HG03460 (cell line): ENCODE data around the gene NRDE2.
A peak's percentile ranks its signal among the peaks of the same experiment; 100 is the strongest.
"Not testable (repeated sequence)": the region's sequence is repeated elsewhere in the genome, so short reads cannot be mapped to it uniquely, and the experiment has no call there.

ENCODE experiments used
- ATAC-seq: cut with Tn5 transposase; IDR thresholded peaks from one replicate; pipeline ENCODE4 v1.9.1; 2021; ENCODE audit not compliant: unreplicated experiment

NRDE2 gene

DNA sequence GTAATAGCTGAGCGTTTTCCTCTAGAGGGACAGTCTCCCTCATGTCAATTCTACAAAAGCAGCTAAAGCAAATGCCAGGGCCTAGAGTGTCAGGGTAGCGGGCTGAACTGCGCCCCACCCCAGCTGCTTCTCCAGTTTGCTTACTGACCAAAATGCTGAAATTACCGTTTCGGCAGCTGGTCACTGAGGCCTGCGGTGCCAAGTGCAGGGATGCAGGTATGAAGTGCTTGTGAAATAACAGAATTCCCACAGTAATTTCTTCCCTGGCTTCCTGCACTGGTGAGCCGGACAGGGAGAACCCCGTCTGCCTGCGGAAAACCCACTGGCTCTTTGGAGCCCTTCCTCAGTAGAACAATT lies 56.3 kb downstream of the NRDE2 start:
- ATAC-seq, result no peak

DNA sequence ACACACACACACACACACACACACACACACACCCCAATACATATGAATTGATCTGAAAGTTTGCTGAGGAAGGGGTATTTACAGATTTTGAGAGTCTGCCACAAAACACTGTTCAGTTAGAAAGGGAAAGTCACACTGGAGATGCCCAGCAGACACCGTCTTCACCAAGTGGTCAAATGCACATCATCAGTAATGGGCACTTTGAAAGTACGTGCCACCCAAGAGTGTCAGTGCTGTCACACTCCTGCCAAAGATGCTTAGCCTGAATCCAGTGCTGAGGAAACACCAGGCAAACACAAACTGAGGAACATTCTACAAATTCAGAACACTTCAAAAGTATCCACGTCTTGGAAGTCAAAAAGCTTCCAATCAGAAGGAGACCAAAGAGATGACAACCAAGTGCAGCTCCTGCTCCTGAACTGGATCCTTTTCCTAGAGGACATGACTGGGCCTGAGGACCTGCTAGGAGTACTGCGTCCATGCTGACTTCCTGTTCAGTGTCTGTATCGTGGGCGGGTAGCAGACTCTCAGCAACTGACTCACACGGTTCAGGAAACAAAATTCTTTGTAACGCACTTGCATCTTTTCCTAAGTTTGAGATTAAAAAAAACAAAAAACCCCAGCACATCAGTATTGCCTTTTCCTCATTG lies 56.8 kb downstream of the NRDE2 start:
- ATAC-seq, result no peak

DNA sequence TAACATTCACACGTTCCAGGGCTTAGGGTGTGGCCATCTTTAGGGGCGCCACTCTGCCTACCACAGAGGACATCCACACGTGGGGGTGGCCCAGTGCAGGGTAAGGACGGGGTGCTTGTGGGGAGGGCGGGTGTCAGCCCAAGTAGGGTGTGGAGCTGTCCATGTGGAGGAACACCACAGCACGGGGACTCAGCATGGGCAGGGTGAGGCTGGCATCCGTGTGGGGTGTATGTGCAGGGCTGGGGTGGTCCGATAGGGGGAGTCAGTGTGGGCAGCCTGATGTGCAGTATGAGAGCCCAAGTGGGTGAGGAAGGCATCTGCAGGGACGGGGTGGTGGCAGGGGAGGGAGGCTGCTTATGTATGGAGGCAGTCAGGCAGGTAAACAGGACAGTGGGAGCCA lies 57.7 kb downstream of the NRDE2 start:
- no peak for ATAC-seq

DNA sequence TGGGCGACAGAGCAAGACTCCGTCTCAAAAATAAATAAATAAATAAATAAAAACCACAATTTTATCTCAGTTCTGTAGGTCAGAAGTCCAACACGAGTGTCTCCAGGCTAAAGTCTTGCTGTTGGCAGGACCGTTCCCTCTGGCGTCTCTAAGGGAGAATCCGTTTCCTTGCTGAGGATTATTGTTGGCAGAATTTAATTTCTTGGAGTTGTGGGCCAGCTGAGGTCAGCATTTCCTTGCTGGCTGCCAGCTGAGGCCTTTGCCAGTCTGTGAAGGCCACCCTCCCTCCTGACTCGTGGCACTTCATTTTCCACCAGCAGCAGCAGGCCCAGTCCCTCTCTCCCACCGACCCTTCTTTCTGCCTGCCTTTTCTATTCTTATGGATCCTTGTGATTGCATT lies 58.2 kb downstream of the NRDE2 start:
- ATAC-seq, result no peak

DNA sequence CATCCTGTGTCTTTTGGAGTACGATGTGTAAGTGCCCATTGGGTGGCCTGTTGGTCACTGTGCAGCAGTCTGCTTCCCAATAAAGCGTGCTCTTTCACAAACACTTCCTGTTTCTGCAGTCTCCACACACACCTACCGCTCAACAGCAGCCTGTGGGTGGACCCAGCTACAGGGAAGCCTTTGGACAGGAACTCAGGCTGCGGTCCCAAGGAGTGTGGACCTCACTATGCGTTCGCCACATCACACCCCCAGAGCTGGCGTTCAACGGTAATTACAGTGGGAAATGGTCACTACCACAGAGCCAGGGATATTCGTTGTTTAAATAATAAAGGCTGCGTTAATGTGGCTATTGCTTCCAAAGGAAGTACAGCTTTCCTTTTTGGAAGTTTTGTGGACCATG lies 59.2 kb downstream of the NRDE2 start:
- ATAC-seq, result no peak

DNA sequence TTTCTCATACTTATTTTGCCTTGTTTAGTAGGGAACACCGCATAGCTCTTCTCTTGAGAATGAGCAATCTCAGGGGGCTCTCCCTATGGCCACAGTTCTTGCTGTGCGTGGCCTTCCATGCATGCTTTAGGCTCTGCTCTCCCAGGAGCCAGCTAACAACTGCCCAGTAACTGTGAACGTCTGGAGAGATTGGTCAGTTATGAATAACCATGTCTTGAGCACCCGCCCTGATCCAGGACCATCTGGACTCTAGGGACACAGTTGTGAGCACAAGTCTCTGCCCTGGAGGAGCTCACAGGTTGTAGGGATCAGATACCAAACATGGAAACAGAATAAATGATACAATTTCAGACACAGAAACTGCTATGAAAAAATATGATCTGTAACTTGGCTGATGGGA lies 63.3 kb downstream of the NRDE2 start:
- no peak for ATAC-seq

DNA sequence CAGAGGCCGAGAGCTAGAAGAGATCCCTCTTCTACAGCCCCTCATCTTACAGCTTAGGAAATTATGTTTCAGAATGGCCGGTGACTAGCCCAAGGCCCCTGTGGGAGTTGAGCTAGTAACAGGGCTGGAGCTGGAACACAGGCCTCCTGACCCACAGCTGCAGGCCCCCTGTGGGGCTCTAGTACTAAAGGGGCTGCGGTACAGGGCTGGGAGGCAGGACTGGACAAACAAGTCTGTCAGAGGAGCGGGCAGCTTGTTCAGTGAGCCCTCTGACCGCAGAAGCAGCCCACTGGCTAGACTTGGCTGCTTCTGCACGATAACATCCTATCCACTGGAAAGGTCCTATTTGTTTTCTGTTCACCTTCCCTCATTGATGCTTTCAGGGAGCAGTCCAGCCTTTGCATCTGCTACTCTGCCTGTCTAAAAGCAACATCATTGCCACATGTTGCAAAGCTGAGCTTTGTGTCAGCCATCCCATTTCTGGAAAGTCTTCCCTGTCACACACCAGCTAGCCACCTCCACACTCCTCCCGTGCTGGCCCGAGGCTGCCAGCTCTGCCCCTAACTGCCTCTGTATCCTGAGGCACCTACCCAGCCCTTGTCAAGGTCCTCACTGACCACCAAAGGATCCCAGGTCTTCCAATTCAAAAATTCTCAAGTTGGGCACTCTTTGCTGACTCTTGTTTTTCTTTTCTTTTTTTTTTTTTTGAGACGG lies 65.1 kb downstream of the NRDE2 start:
- no peak for ATAC-seq

DNA sequence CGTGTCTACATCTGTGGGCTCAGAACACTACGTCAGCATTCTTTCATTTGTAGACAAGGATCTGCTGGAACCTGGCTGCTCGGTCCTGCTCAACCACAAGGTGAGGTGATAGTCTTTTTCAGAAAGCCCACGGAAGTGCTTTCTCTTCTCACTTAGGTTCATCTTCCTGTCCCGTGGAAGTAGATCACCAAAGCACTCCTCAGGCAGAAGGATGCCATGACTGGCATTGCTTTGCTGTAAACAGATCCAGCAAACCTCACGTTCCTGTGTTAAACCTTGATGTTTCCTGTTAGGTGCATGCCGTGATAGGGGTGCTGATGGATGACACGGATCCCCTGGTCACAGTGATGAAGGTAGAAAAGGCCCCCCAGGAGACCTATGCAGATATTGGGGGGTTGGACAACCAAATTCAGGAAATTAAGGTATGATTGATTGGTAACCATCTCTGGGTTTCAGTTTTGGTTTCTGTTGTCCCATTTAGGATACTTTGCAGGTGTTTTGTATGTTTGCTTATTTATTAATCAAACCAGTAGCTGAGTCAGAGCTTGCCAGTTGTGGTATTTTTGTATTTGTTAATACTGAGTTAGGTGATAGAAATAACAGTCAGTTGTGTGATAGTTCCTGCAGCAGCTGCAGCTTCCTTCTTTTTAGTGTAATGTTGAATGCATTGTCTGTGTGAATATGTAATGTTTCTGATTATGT lies 67.8 kb downstream of the NRDE2 start:
- peak; percentile 97 for ATAC-seq

DNA sequence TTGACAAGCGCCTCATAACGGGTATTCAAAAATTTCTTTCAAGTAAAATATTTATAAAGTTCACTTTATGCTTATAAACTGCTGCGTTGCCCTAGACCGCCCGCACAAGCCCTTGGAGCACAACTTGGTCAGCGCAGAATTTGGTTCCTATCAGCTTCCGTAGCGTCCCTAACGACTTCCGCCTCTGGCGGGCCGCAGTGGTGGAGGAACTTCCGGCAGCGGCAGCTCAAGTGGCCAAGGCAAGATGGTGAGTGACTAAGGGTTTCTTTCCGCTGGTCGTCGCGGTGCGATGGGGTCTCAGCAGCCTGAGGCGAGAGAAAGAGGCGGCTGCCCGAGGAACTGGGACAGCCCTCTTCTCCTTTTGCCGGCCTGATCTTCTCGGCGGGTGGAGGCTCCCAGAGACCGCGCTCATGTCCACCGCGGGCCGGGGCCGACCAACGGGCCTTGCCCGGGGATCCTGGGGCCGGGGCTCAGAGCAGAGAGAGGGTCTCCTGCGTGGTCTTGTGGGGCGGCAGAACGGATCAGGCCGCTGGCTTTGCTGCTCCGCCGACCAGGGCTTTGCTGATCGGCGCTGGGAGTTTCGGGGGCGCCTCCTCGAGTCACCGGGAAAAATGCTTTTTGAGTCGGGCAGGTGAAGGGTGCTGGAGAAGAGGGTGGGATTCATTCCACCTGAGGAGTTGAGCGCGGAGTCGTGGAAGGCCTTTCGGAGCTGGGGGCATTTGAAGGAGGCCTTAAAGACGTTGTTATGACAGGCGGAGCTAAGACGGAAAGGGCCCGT lies 75.2 kb downstream of the NRDE2 start, which contains the start of gene PSMC1:
PSMC1 (plus strand) TSS at position 200 of the 778 bp plus-strand sequence; CDS start at position 245, 45 bp downstream.
- ATAC-seq, result peak; percentile 94

DNA sequence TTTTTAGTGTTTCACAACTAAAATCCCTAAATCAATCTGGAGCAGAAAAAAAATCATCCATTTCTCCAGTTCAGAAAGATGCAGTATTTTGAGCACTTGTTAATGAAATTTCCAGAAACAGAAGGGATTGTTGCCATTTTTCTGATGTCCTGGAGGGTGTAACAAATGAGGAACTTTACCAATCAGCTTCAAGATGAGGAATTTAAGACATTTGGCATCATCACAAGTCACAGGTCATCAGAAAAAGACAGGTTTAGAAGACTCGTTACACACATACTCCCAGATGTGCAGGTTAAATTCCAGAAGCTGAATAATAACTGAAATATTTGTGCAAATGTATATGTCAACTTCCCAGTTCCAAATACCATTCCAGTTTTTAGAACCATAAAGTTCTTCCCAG lies 75.9 kb downstream of the NRDE2 start:
- ATAC-seq, result no peak

DNA sequence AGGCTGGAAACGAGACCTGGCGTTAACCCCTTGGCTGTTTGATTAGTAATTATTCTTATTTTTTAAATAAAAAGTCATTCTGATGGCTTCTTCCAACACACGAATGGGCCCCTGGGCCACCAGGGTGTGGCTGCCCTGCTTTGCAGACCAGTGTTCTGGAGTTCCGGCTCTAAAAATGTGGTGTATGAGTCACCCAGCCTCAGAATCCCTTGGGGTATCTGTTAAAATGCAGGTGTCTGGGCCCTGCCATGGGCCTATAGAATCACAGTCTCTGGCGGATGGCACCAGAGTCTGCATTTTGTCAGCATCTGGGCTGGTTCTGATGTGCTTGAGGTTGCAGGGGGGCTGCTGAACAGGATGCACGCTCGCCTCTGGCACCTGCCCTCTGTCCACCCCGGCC lies 77.9 kb downstream of the NRDE2 start:
- no peak for ATAC-seq

DNA sequence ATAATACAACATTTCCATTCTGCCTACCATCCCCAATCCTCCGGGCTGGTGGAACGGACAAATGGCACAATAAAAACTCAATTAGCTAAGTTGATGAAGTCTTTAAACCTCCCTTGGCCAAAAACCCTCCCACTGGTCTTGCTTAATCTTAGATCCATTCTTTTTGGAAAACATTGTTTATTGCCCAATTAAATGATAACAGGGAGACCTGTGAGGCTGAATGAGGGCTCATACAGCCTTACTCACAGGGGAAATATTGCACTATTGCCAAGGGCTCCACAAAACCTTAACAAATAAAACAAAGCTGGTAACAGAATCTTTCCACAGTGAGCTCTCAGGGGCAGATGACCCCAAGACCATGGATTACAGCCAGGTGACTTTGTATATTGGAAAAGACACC lies 83.1 kb downstream of the NRDE2 start:
- ATAC-seq, result no peak

DNA sequence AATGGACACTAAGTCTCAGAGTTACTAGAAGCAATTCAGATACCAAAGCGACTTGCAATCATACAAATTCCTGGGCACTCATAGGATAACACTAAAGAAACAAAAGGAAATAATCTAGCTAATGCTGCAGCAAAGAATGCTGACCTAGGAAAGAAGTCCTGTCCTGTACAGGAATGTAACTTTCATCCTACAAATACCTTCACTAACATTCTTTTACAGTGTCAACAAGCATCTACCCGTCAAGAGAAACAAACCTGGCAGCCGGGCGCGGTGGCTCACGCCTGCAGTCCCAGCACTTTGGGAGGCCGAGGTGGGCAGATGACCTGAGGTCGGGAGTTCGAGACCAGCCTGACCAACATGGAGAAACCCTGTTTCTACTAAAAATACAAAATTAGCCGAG lies 84.3 kb downstream of the NRDE2 start:
- not testable (repeated sequence) for ATAC-seq

DNA sequence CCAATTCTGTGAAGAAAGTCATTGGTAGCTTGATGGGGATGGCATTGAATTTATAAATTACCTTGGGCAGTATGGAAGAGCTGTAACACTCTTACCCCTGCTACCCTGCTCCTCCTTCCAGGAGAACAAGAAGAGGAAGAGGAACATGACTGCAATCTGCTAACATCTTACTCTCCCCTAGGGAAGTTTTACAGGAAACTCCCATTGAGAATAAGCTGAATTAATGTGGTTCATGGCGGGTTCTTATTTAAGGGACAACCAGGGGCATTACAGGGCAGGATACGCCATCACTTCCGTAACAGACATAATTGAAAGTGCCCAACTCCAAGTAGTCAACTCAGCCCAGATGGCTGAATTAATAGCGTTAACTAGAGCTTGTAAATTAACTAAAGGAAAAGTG lies 84.8 kb downstream of the NRDE2 start:
- ATAC-seq, result no peak

DNA sequence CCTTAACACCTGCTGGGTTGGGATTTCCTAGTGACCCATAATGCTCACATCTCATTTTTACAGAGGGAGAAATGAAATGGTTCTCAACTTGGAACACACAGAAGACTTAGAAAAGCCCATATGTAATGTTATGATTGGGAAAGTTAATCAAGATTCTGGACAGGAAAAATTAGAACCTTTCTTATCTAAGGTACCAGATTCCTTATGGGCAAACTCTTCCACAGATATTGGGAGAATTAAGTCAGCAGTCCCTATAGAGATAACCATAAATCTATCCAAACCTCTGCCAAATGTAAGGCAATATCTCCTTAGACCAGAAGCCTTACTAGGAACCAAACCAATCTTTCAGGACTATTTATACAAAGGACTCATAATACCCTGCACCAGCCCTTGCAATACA lies 89.3 kb downstream of the NRDE2 start:
- ATAC-seq, result no peak

DNA sequence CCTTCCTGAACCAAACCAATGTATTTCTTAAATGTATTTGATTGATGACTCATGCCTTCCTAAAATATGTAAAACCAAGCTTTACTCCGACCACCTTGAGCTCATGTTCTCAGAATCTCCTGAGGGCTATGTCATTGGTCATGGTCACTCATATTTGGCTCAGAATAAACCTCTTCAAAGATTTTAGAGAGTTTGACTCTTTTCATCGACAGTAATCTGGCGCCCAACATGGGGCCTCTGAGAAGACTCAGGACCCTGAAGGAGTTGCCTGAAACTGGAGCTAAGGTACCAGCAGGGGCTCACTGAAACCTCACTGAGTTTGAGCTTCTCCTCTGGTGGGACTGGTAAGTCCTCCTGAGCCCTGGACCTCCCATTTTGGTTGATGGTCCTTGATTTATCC lies 92.6 kb downstream of the NRDE2 start:
- no peak for ATAC-seq

DNA sequence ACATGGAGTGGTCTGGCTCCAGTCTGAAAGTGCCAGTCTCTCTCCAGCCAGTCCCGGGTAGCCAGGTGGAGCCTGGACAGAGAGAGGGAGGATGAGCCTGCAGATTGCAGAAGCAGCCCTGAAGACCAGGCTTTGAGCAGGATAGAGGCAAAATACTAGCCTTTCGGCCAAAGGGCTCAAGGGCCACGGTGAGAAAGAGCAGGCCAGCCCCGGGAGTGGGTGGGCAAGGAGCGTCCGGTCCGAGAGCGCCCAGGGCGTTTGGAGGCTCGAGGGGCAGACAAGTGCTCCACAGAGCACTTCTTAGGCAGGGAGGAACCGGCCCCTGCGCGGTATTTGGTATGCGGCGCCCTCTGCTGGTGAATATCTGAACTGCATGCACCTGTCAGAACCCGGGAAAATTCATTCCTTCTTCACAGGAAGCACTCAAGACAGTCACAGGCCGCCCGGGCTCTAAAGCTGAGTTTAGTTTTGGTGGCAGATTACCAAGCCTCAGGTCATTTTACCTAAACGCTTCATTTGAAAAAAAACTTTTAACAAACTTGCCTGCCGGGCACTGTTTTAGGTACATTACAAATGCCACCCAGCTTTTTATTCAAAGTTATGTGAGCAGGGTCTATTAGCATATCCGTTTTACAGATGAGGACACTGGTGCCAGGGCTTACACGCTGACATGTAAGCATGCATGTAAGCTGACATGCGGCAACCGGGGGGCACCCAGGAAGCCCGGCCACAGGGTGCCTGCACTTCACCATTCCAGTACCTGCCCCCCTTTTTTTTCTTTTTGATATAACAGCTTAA lies 96.4 kb downstream of the NRDE2 start:
- no peak for ATAC-seq

DNA sequence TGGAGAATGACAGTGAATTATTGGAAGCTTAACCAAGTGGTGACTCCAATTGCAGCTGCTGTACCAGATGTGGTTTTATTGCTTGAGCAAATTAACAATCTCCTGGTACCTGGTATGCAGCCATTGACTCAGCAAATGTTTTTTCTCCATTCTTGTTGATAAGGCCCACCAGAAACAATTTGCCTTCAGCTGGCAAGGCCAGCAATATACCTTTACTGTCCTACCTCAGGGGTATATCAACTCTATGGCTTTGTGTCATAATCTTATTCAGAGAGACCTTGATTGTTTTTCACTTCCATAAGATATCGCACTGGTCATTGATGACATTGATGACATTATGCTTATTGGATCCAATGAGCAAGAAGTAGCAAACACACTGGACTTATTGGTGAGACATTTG lies 101.8 kb downstream of the NRDE2 start:
- not testable (repeated sequence) for ATAC-seq

DNA sequence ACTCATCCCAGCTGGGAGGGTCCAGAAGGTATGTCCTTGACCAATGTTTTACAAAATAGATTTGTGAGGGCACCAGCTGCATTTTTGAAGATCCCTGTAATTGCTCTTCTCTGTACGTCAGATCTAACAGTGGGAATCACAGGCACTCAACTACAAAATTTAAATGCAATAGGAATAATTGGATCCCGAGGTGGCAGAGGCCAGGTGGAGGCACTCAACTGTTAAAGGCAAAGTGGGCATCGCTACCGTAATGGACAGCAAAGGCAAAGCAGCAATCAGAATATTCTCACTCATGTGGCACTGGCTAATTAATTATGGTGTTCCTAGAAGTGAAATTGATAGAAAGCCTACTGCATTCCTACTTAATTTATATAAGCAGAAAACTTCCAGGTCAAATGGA lies 103.3 kb downstream of the NRDE2 start:
- ATAC-seq, result no peak
